Right lobe of liver (tissue), 6 donors: ENCODE measurements around the gene CDHR3. TPM values are rescaled to one million over a fixed set of nuclear protein-coding genes. Genes with fewer than 3 reads are reported as not detected.

Source experiments
- ATAC-seq, 4 donors: fragments of 200-7000 bp; cut with Tn5 transposase; one replicate each; pipeline ENCODE4 v1.9.1; 2020; ENCODE audit warnings: mild to moderate bottlenecking in 4 of 4, moderate library complexity in 4 of 4
- DNase-seq, 3 donors: peaks; one replicate each; pipeline ENCODE4 v3.0.0-alpha.2; 2020
- H3K27ac ChIP-seq, 3 donors: fragments of 200-600 bp; one replicate each; pipeline ENCODE4 v1.8.0; 2022
- H3K27me3 ChIP-seq, 2 donors: fragments of 200-600 bp; one replicate each; pipeline ENCODE4 v1.8.0; 2022
- H3K36me3 ChIP-seq, 4 donors: fragments of 200-600 bp; sonication (generic) in 1 of 4; one replicate each; pipeline versions ENCODE4 v1.5.1 to v1.8.0; 2017 to 2022; ENCODE audit warnings: control low read depth in 1 of 4
- H3K4me1 ChIP-seq, 4 donors: fragments of 200-600 bp; sonication (generic) in 1 of 4; one replicate each; pipeline versions ENCODE4 v1.5.1 to v1.8.0; 2017 to 2022; ENCODE audit warnings: control low read depth in 1 of 4
- H3K4me3 ChIP-seq, 3 donors: fragments of 200-600 bp; one replicate each; pipeline ENCODE4 v1.8.0; 2022
- H3K9me3 ChIP-seq, 4 donors: fragments of 200-600 bp; sonication (generic) in 1 of 4; one replicate each; pipeline versions ENCODE4 v1.5.1 to v1.8.0; 2017 to 2022; ENCODE audit warnings: control low read depth in 1 of 4
- CTCF ChIP-seq, 4 donors: fragments of 200-600 bp in 3 of 4; fragments of 450-650 bp in 1 of 4; IDR thresholded peaks; one replicate each; pipeline versions ENCODE4 v1.5.1 to v1.8.0; 2016 to 2022; ENCODE audit warnings: antibody characterized with exemption in 4 of 4, mild to moderate bottlenecking in 2 of 4
- POLR2A ChIP-seq: fragments of 450-650 bp; IDR thresholded peaks from one replicate; pipeline ENCODE4 v1.6.1; 2017; ENCODE audit warnings: antibody characterized with exemption, mild to moderate bottlenecking
- WGBS: methylation state at CpG from one replicate; pipeline ENCODE4 v1.1.6; 2018; ENCODE audit warnings: low coverage, low lambda C conversion rate; ENCODE audit not compliant: insufficient coverage; ENCODE audit errors: missing lambda C conversion rate; 5-methylcytosine and 5-hydroxymethylcytosine counted together
- intact Hi-C, 2 donors: fragments of 100-400 bp; cut with DNase I; formaldehyde crosslinking; loops; one replicate each; pipeline versions ENCODE4 v1.11.2 to v1.14.1; 2022
- total RNA-seq, 6 experiments: library from RNA; depleted of rRNA in 2 of 6; stranded (reverse); fragments of >200 nt in 2 of 6; fragmentation: NEBNext Ultra II Directional in 3 of 6; extraction: Animal tissue kit (Norgen Biotek cat#: 25700) in 3 of 6; gene quantifications; one replicate each; pipeline versions ENCODE4 v1.1.0 to v1.2.4, GENCODE V29; 2016 to 2023
- donor health status: DM: no; HTN: yes; CAD: no.
- donor health status: DM: no; HTN: no; CAD: no.
- donor health status: DM: no; HTN: no; CAD: no.
- donor health status: DM: no; HTN: yes; CAD: no.
- donor health status: DM: no; HTN: yes; CAD: no.

The CDHR3 gene
- total RNA-seq, 6 experiments from 2014 or later, result 3.6 to 8.6 (median 4.5) TPM

- WGBS, result 75% methylated on average over 5 of the region's 5 CpGs
- DNase-seq (no peak), ATAC-seq (no peak)
- TF ChIP-seq CTCF (IDR thresholded peaks at IDR 0.05) (no peak), POLR2A (no peak)
- H3K9me3 ChIP-seq, result no peaks in the 10 kb centered on the region
- no peak overlapping the region for H3K4me3 ChIP-seq
- peaks cover 0 to 7% (median 0%) of the 10 kb centered on the region in 4 donors for H3K4me1 ChIP-seq
- no peaks in the 10 kb centered on the region for H3K27me3 ChIP-seq
- intact Hi-C loops, result loop anchor here (10.0 kb wide), 2 partner anchors 282 to 392 kb away; no protein-coding TSS in a partner anchor
- H3K36me3 ChIP-seq, result no peaks in the 10 kb centered on the region
- no peak overlapping the region for H3K27ac ChIP-seq
Measured at GRCh38 chr7:106047184-106047583, 84.1 kb downstream of the CDHR3 start.

- Histone ChIP-seq H3K36me3 (no peaks in the 10 kb centered on the region), H3K4me1 (no peaks in the 10 kb centered on the region), H3K9me3 (no peaks in the 10 kb centered on the region), H3K4me3 (no peak overlapping the region), H3K27ac (no peak overlapping the region), H3K27me3 (no peaks in the 10 kb centered on the region)
- ATAC-seq (no peak), DNase-seq (no peak)
- TF ChIP-seq POLR2A, result no peak
- TF ChIP-seq CTCF (IDR thresholded peaks at IDR 0.05), result no peak
- WGBS, result 71% methylated on average over 9 of the region's 10 CpGs
- intact Hi-C loops, result loop anchor here (10.0 kb wide), 2 partner anchors 283 to 393 kb away; no protein-coding TSS in a partner anchor
Measured at GRCh38 chr7:106047818-106048705, 85.0 kb downstream of the CDHR3 start.

GRCh38 chr7:106048706-106049020 lies 85.6 kb downstream of the CDHR3 start:
- Histone ChIP-seq H3K4me1 (no peaks in the 10 kb centered on the region), H3K4me3 (no peak overlapping the region), H3K27ac (no peak overlapping the region), H3K27me3 (no peaks in the 10 kb centered on the region), H3K9me3 (no peaks in the 10 kb centered on the region), H3K36me3 (no peaks in the 10 kb centered on the region)
- DNase-seq, result no peak
- TF ChIP-seq POLR2A (no peak), CTCF (IDR thresholded peaks at IDR 0.05) (no peak)
- ATAC-seq, result no peak
- intact Hi-C loops, result loop anchor here (10.0 kb wide), 2 partner anchors 284 to 394 kb away; no protein-coding TSS in a partner anchor
- no CpG with 5 or more reads among the region's 2 CpGs for WGBS

GRCh38 chr7:106049139-106049752 lies 86.2 kb downstream of the CDHR3 start:
- H3K36me3 ChIP-seq, result no peaks in the 10 kb centered on the region
- 62% methylated on average over 4 of the region's 9 CpGs for WGBS
- intact Hi-C loops, result loop anchor here (10.0 kb wide), 2 partner anchors 284 to 394 kb away; no protein-coding TSS in a partner anchor

More at GRCh38 chr7:106049139-106049752, 86.2 kb downstream of the CDHR3 start:
- no peak for TF ChIP-seq POLR2A
- no peak for TF ChIP-seq CTCF (IDR thresholded peaks at IDR 0.05)
- Histone ChIP-seq H3K4me3 (no peak overlapping the region), H3K27ac (no peak overlapping the region), H3K4me1 (no peaks in the 10 kb centered on the region), H3K27me3 (no peaks in the 10 kb centered on the region), H3K9me3 (no peaks in the 10 kb centered on the region)
- ATAC-seq (no peak), DNase-seq (no peak)
